CD4-positive, alpha-beta T cell (primary cell): ENCODE data around the gene IQGAP1. TPM values are rescaled to one million over a fixed set of nuclear protein-coding genes. Genes with fewer than 3 reads are reported as not detected.

Experiments
- ATAC-seq: fragments of 200-7000 bp; cut with Tn5 transposase; one replicate; pipeline ENCODE4 v1.10.0; 2022; ENCODE audit warnings: mild to moderate bottlenecking; ENCODE audit not compliant: poor library complexity
- CTCF ChIA-PET: fragments of 350-600 bp; sonication (Branson Sonifier 250); formaldehyde crosslinking; loops from one replicate; lab custom pipeline; 2021; ENCODE audit warnings: antibody characterized with exemption, inconsistent platforms; lab: Charles Lee
- POLR2A ChIA-PET: fragments of 350-600 bp; sonication (Branson Sonifier 250); formaldehyde crosslinking; loops from one replicate; lab custom pipeline; 2021; ENCODE audit warnings: antibody characterized with exemption, inconsistent platforms; lab: Charles Lee
- DNase-seq, 14 experiments: peaks; one replicate each; pipeline ENCODE4 v3.0.0-alpha.2; 2013 to 2020; ENCODE audit warnings: mixed read lengths in 2 of 14
- H3K27ac ChIP-seq, 2 donors: one replicate each; pipeline versions ENCODE4 v1.5.1 to v1.7.0; 2013; ENCODE audit warnings: low read length in 2 of 2, low read depth in 1 of 2, mild to moderate bottlenecking in 1 of 2
- H3K27me3 ChIP-seq, 2 experiments: 1 replicate in 1 of 2; 2 replicates in 1 of 2; pipeline versions ENCODE4 v1.6.1 to v1.7.0; 2013; ENCODE audit warnings: low read length in 2 of 2, control low read depth in 1 of 2, mild to moderate bottlenecking in 1 of 2, moderate library complexity in 1 of 2; ENCODE audit not compliant: insufficient read depth in 2 of 2, control insufficient read depth in 1 of 2
- H3K36me3 ChIP-seq: one replicate; pipeline ENCODE4 v1.6.1; 2013; ENCODE audit warnings: low read length, control low read depth; ENCODE audit not compliant: insufficient read depth
- H3K4me1 ChIP-seq: one replicate; pipeline ENCODE4 v1.6.1; 2013; ENCODE audit warnings: low read length, control low read depth; ENCODE audit not compliant: insufficient read depth
- H3K4me3 ChIP-seq: one replicate; pipeline ENCODE4 v1.5.1; 2013; ENCODE audit warnings: mild to moderate bottlenecking, low read length, moderate library complexity
- H3K9me3 ChIP-seq, 2 experiments: 1 replicate in 1 of 2; 2 replicates in 1 of 2; pipeline versions ENCODE4 v1.6.1 to v1.7.0; 2013; ENCODE audit warnings: low read length in 2 of 2, mild to moderate bottlenecking in 2 of 2, control low read depth in 1 of 2, moderate library complexity in 1 of 2; ENCODE audit not compliant: control insufficient read depth in 1 of 2, insufficient read depth in 1 of 2
- H3K27ac Mint-ChIP-seq: one replicate; pipeline ENCODE4 v1.8.0; 2020; ENCODE audit warnings: mixed read lengths
- H3K27me3 Mint-ChIP-seq: one replicate; pipeline ENCODE4 v1.8.0; 2021; ENCODE audit warnings: mixed read lengths
- H3K36me3 Mint-ChIP-seq: one replicate; pipeline ENCODE4 v1.8.0; 2021; ENCODE audit warnings: low read depth, mixed read lengths
- H3K4me1 Mint-ChIP-seq: one replicate; pipeline ENCODE4 v1.8.0; 2021; ENCODE audit warnings: low read depth, mixed read lengths
- H3K4me3 Mint-ChIP-seq: one replicate; pipeline ENCODE4 v1.8.0; 2020; ENCODE audit warnings: mild to moderate bottlenecking, mixed read lengths
- H3K9me3 Mint-ChIP-seq: one replicate; pipeline ENCODE4 v1.8.0; 2020; ENCODE audit warnings: mixed read lengths
- intact Hi-C, 2 experiments: fragments of 100-400 bp; cut with DNase I in 1 of 2; cut with micrococcal nuclease in 1 of 2; formaldehyde crosslinking; loops; one replicate each; pipeline versions ENCODE4 v1.15.1 to v1.9.0; 2023 to 2025; cut with DNase I, micrococcal nuclease
- total RNA-seq, 174 experiments: library from RNA in 2 of 174; stranded (reverse) in 2 of 174; gene quantifications; one replicate each; pipeline ENCODE4 v1.2.3 and lab custom pipeline; 2021 to 2026
- TF ChIP-seq, protein P1 (sequence below): fragments of 200-600 bp; IDR thresholded peaks from one replicate; pipeline ENCODE4 v1.8.0; 2022; ENCODE audit warnings: antibody characterized with exemption, mild to moderate bottlenecking

Gene IQGAP1
- total RNA-seq, 2 experiments from 2014 or later = 76.8 to 78.7 TPM

- peak; percentile 59 for ATAC-seq
These were observed 31.2 kb downstream of the IQGAP1 start for GRCh38 chr15:90419206-90419605.

GRCh38 chr15:90419738-90420406, 31.8 kb downstream of the IQGAP1 start:
- CTCF ChIA-PET = interaction anchor here (0.5 to 1.5 kb wide), 4 partner anchors 9 to 578 kb away, joined by 3 to 4 read pairs (median 3); partner anchors contain the start of gene IQGAP1
- Mint-ChIP-seq H3K36me3 (peaks cover 6% of the 10 kb centered on the region), H3K27me3 (no peaks in the 10 kb centered on the region), H3K4me1 (peaks cover 72% of the 10 kb centered on the region), H3K27ac (peak overlapping the region; percentile 71), H3K9me3 (no peaks in the 10 kb centered on the region), H3K4me3 (peak overlapping the region; percentile 26)
- Histone ChIP-seq H3K27ac (no peak overlapping the region), H3K9me3 (no peaks in the 10 kb centered on the region), H3K27me3 (no peaks in the 10 kb centered on the region), H3K4me1 (peaks cover 38% of the 10 kb centered on the region), H3K4me3 (no peak overlapping the region), H3K36me3 (peaks cover 2% of the 10 kb centered on the region)
- intact Hi-C loops = loop anchor here in 1 of 2 experiments (5.0 to 10.0 kb wide), 2 partner anchors 58 to 65 kb away; no protein-coding TSS in a partner anchor
- POLR2A ChIA-PET = interaction anchor here (0.6 kb wide), 1 partner anchor 57 kb away, joined by 3 read pairs; no protein-coding TSS in a partner anchor
- TF ChIP-seq, protein P1, sequence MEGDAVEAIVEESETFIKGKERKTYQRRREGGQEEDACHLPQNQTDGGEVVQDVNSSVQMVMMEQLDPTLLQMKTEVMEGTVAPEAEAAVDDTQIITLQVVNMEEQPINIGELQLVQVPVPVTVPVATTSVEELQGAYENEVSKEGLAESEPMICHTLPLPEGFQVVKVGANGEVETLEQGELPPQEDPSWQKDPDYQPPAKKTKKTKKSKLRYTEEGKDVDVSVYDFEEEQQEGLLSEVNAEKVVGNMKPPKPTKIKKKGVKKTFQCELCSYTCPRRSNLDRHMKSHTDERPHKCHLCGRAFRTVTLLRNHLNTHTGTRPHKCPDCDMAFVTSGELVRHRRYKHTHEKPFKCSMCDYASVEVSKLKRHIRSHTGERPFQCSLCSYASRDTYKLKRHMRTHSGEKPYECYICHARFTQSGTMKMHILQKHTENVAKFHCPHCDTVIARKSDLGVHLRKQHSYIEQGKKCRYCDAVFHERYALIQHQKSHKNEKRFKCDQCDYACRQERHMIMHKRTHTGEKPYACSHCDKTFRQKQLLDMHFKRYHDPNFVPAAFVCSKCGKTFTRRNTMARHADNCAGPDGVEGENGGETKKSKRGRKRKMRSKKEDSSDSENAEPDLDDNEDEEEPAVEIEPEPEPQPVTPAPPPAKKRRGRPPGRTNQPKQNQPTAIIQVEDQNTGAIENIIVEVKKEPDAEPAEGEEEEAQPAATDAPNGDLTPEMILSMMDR = no peak
- no peak for ATAC-seq
- DNase-seq = no peak

More at GRCh38 chr15:90419206-90419605, 31.2 kb downstream of the IQGAP1 start:
- Mint-ChIP-seq H3K4me1 (peaks cover 76% of the 10 kb centered on the region), H3K4me3 (no peak overlapping the region), H3K9me3 (no peaks in the 10 kb centered on the region), H3K27me3 (no peaks in the 10 kb centered on the region), H3K27ac (peak overlapping the region; percentile 71), H3K36me3 (peaks cover 6% of the 10 kb centered on the region)
- Histone ChIP-seq H3K36me3 (peaks cover 2% of the 10 kb centered on the region), H3K27ac (no peak overlapping the region), H3K27me3 (no peaks in the 10 kb centered on the region), H3K4me3 (no peak overlapping the region), H3K9me3 (no peaks in the 10 kb centered on the region), H3K4me1 (peaks cover 44% of the 10 kb centered on the region)
- TF ChIP-seq, protein P1 = no peak
- CTCF ChIA-PET = interaction anchor here (1.4 to 1.5 kb wide), 2 partner anchors 31 to 57 kb away, joined by 3 to 4 read pairs; partner anchors contain the start of gene IQGAP1
- DNase-seq = no peak
- POLR2A ChIA-PET = interaction anchor here (0.6 kb wide), 1 partner anchor 57 kb away, joined by 3 read pairs; no protein-coding TSS in a partner anchor
- intact Hi-C loops = no loop called here

DNA sequence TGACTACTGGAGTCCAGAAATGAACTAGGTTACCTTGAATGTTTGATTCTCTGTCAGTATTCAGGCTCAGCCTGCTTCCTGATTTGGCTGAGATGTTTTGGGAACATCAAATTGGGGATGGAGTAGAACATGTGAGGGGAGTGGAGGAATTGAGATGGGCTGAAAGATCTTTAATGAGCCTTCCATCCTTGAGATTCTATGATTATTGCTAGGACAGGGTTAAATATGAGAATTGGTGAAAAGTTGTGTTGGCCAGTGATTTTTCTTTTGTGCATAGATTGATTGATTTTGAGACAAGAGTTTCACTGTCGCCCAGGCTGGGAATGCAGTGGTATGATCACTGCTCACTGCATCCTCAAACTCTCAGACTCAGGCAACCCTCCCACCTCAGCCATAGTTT, 32.4 kb downstream of the IQGAP1 start:
- POLR2A ChIA-PET = no interaction called here
- intact Hi-C loops = loop anchor here in 1 of 2 experiments (5.0 to 10.0 kb wide), 2 partner anchors 58 to 64 kb away; no protein-coding TSS in a partner anchor
- Mint-ChIP-seq H3K27me3 (no peaks in the 10 kb centered on the region), H3K4me1 (peaks cover 73% of the 10 kb centered on the region), H3K36me3 (peaks cover 6% of the 10 kb centered on the region), H3K4me3 (no peak overlapping the region), H3K27ac (peak overlapping the region; percentile 71), H3K9me3 (no peaks in the 10 kb centered on the region)
- CTCF ChIA-PET = interaction anchor here (0.5 to 1.4 kb wide), 3 partner anchors 9 to 577 kb away, joined by 3 read pairs; no protein-coding TSS in a partner anchor
- no peak for ATAC-seq
- TF ChIP-seq, protein P1 = no peak
- Histone ChIP-seq H3K9me3 (no peaks in the 10 kb centered on the region), H3K27ac (no peak overlapping the region), H3K4me1 (peaks cover 38% of the 10 kb centered on the region), H3K36me3 (peaks cover 2% of the 10 kb centered on the region), H3K27me3 (no peaks in the 10 kb centered on the region), H3K4me3 (no peak overlapping the region)
- DNase-seq = no peak
